Posterior cingulate gyrus (tissue), 11 donors: ENCODE results near the gene DMPK.
A peak's percentile ranks its signal among the peaks of the same experiment; 100 is the strongest.

Experiments used
- DNase-seq, 10 donors: peaks; one replicate each; pipeline versions ENCODE4 v3.0.0 to v3.0.0-alpha.2; 2020 to 2021; ENCODE audit warnings: mixed read lengths in 3 of 10
- intact Hi-C: fragments of 100-400 bp; cut with DNase I; formaldehyde crosslinking; loops from one replicate; pipeline ENCODE4 v1.15.1; 2023

Gene DMPK

GRCh38 chr19:45790942-45791341, 8.7 kb upstream of the DMPK start:
- intact Hi-C loops = no loop called here
- DNase-seq = no peak

GRCh38 chr19:45789035-45789786, 6.9 kb upstream of the DMPK start:
- DNase-seq = no peak
- intact Hi-C loops = no loop called here

- intact Hi-C loops = no loop called here
- no peak for DNase-seq
These were observed 4.2 kb upstream of the DMPK start for GRCh38 chr19:45786533-45786894.

DNA sequence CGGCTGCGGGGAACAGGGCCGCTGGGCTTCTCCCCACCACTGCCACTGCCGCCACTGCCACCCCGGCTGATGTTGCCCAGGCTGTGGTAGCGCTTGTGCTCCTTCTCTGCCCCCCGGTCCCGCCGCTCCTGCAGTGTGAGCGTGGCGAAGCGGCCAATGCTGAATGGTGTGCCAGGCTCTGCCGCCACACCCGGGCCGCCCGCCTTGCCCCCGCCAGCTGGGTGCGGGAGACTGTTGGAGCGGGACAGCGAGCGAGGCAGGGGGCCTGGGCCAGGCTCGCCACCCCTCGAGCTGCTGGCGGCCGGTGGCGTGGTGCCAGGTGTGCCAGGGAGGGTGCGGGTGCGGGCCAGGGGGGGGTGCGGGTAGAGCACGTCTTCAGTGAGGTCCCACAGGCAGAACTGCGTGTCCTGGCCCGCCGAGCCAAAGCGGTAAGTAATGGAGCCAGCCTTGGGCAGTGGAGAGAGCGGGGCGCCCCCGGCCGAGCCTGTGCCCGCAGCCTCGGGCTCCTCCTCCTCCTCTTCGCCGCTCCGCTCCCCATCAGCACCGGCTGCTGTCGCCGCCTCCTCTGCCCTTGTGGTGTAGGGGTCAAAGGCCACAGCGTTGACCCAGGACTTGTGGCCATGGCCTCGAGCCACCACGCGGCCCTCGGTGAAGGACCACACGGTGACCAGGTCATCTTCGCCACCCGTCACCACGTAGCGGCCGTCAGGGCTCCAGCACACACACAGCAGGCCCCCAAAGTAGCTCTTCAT, 3.7 kb upstream of the DMPK start:
- intact Hi-C loops = no loop called here
- DNase-seq = no peak

DNA sequence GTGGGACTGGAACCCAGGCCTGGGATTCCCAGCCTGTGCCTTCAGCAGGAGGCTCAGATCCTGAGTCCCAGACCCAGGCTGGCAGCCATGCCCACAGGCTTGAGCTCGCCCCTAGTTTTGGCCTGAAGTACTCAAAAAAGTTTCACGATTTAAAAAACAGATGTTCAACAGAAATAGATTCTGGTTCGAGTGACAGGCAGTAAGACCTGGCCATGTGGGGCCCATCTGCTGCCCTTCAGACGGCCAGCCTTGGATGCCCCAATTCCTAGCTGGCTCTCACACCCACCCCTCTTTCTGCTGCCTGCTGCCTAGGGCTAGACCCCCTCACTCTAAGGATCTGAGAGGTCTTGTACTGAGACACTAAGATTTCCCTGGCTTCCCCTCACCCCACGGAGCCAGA, 2.8 kb upstream of the DMPK start:
- no peak for DNase-seq
- intact Hi-C loops = no loop called here

DNA sequence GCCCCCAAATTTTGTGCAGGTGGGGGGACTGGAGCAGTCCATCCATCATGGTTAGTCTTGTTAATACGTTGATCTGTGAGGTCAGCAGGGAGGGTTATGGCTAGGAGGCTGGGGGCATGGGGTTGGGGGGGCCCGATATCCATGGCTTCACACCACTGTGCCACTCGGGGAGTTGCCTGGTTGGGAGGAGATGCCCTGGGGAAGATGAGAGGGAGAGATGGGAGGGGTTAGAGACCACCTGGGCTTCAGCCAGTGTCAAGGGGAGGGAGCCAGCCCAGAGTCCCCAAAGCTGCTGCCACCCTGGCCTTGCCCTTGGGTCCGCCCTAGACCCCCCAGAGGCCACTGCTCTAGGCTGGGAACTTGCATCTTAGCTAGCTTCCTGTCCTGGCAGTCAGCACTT, 1.8 kb upstream of the DMPK start:
- intact Hi-C loops = no loop called here
- no peak for DNase-seq

GRCh38 chr19:45782820-45783785, 813 bp upstream of the DMPK start:
- DNase-seq = no peak
- intact Hi-C loops = no loop called here

DNA sequence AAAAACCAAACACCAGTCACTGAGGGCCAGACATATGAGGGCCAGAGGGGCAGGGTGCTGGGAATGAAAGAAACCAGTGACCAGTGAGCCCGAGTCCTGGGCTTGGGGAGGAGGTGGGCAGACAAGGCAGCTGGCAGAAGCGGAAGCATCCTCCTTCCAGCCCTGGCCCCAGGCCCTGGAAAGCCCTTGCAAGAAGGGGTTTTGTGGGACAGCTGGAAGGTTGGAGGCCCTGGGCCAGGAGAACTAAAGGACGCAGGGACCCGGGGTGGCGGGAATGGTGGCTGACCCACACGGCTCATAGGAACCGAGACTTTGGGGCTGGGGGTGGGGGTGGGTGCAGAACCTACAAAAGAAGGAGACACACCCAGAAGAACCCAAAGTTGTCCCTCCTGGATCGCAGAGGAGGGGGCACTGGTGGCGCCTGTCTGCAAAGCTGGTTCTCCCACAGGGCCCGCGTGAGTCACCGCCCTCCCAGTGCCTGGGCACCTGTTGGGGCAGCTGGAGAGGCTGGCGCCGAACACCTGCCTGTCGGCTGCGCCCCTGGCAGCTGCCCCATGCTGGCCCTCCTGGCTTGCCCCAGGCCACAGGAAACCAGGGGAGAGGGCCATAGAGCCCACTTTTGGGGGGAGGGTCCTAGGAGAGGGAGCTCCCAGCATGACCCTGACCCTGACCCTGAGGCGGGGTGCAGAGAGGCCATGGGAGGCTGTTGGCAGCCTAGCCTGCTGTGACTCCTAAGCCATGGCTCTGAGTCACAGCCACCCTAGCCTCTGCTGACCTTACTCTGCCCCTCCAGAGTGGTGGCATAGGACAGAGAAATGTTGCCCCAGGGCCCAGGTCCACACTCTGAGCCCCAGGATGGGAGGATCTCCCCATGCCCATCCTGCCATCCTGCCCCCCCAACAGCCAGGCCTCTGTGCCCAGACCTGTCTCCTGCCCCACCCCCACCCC, 802 bp downstream of the DMPK start:
- DNase-seq = peak in 1 of 10 donors; percentile 85

DNA sequence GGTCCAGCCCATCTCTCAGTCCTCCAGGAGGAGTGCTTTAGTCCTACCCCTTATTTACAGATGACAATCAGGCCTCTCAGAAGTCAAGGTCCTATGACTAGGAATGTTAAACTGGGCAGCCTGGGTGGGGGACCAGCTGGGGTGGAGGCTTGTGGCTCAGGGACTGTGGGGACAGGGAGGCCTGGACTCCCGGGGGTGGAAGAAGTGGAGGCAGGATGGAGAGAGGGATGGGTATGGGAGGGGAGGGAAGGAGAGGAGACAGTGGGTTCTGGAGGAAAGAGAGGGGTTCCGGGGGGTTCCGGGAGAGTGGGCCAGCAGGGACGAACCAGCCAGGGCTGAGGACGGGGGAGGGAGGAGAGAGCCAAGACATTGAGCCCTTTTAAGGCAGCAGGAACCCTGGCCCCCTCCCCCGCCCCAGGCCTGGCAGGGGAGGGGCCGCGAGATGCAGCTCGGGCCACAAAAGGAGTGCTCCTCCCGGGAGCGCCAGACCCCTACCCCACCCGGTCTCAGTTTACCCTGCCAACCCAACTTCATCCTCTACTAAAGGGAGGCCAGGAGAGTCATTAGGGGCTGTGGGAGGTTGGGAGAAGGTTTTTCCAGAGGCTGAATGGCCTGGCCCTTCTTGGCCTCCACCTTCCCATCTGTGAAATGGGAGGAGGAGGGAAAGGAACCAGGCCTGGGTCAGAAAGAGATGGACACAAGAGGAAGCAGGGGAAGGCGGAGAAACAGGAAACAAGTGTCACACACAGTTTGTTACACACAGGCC, 1.7 kb downstream of the DMPK start:
- intact Hi-C loops = no loop called here
- no peak for DNase-seq

More for the DNA sequence above, 802 bp downstream of the DMPK start:
- intact Hi-C loops = no loop called here

- intact Hi-C loops = no loop called here
- no peak for DNase-seq
These were observed 2.2 kb downstream of the DMPK start for GRCh38 chr19:45780146-45780447.

GRCh38 chr19:45779231-45780145, 2.8 kb downstream of the DMPK start:
- DNase-seq = no peak
- intact Hi-C loops = no loop called here

GRCh38 chr19:45778010-45778661, 4.2 kb downstream of the DMPK start:
- intact Hi-C loops = no loop called here
- DNase-seq = no peak

- intact Hi-C loops = no loop called here
These were observed 4.8 kb downstream of the DMPK start for GRCh38 chr19:45777395-45777961.

GRCh38 chr19:45774765-45775164, 7.5 kb downstream of the DMPK start:
- intact Hi-C loops = no loop called here
- DNase-seq = no peak

More at GRCh38 chr19:45777395-45777961, 4.8 kb downstream of the DMPK start:
- no peak for DNase-seq

DNA sequence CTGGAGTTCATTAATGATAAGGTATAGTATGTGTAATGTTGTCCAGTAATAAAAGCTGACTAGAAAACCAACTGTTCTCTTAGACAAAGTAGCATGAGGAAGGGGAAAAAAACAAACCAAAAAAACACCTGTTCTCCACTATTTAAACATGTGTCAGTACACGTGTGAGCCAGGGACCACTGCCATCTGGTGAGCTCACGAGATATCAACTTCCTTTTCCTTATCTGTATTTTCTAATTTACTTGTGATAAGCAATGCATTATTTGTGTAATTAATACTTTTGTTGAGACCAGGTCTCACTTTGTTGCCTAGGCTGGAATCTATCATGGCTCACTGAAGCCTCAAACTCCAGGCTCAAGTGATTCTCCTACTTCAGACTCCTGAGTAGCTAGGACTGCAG, 8.9 kb downstream of the DMPK start:
- intact Hi-C loops = no loop called here
- no peak for DNase-seq

GRCh38 chr19:45772912-45773311, 9.4 kb downstream of the DMPK start:
- intact Hi-C loops = no loop called here
- no peak for DNase-seq

- DNase-seq = no peak
- intact Hi-C loops = no loop called here
These were observed 10.0 kb downstream of the DMPK start for GRCh38 chr19:45772130-45772840.
